ENCODE results near the gene EXOC2.

- no peak for TF ChIP-seq POLR2A (IDR thresholded peaks at IDR 0.05)
- TF ChIP-seq, protein P1, sequence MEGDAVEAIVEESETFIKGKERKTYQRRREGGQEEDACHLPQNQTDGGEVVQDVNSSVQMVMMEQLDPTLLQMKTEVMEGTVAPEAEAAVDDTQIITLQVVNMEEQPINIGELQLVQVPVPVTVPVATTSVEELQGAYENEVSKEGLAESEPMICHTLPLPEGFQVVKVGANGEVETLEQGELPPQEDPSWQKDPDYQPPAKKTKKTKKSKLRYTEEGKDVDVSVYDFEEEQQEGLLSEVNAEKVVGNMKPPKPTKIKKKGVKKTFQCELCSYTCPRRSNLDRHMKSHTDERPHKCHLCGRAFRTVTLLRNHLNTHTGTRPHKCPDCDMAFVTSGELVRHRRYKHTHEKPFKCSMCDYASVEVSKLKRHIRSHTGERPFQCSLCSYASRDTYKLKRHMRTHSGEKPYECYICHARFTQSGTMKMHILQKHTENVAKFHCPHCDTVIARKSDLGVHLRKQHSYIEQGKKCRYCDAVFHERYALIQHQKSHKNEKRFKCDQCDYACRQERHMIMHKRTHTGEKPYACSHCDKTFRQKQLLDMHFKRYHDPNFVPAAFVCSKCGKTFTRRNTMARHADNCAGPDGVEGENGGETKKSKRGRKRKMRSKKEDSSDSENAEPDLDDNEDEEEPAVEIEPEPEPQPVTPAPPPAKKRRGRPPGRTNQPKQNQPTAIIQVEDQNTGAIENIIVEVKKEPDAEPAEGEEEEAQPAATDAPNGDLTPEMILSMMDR (IDR thresholded peaks at IDR 0.05) = no peak
Measured at GRCh38 chr6:624979-625378, 68.0 kb downstream of the EXOC2 start.

All from adrenal gland (tissue), 5 donors.